Spleen (tissue), 11 donors: ENCODE data around the gene DSG3. TPM values are rescaled to one million over a fixed set of nuclear protein-coding genes. Genes with fewer than 3 reads are reported as not detected.

Experiments used
- DNase-seq: peaks from one replicate; pipeline ENCODE4 v3.0.0-alpha.2; 2020
- H3K27ac ChIP-seq, 8 donors: fragments of 200-600 bp; sonication (generic) in 7 of 8; 1 replicate in 4 of 8; 2 replicates in 4 of 8; pipeline versions ENCODE4 v1.5.0 to v1.8.0; 2016 to 2021; ENCODE audit warnings: inconsistent platforms in 4 of 8, mild to moderate bottlenecking in 4 of 8, moderate library complexity in 1 of 8
- H3K27me3 ChIP-seq, 7 donors: fragments of 200-600 bp; sonication (generic) in 6 of 7; replicated peaks in 1 of 7; 1 replicate in 4 of 7; 2 replicates in 3 of 7; pipeline versions ENCODE4 v1.5.0 to v1.8.0; 2016 to 2021; ENCODE audit warnings: inconsistent platforms in 3 of 7, mild to moderate bottlenecking in 1 of 7
- H3K36me3 ChIP-seq, 6 donors: fragments of 200-600 bp; sonication (generic) in 5 of 6; 1 replicate in 4 of 6; 2 replicates in 2 of 6; pipeline versions ENCODE4 v1.5.0 to v1.8.0; 2016 to 2021; ENCODE audit warnings: inconsistent platforms in 2 of 6
- H3K4me1 ChIP-seq, 6 donors: fragments of 200-600 bp; sonication (generic) in 5 of 6; 1 replicate in 3 of 6; 2 replicates in 3 of 6; pipeline versions ENCODE4 v1.5.0 to v1.8.0; 2016 to 2021; ENCODE audit warnings: inconsistent platforms in 3 of 6
- H3K4me3 ChIP-seq, 8 donors: fragments of 200-600 bp; sonication (generic) in 7 of 8; 1 replicate in 4 of 8; 2 replicates in 4 of 8; pipeline versions ENCODE4 v1.5.0 to v1.8.0; 2016 to 2021; ENCODE audit warnings: inconsistent platforms in 4 of 8, mild to moderate bottlenecking in 4 of 8, moderate library complexity in 2 of 8
- H3K9me3 ChIP-seq, 8 donors: fragments of 200-600 bp; sonication (generic) in 7 of 8; 1 replicate in 4 of 8; 2 replicates in 4 of 8; pipeline versions ENCODE4 v1.5.0 to v1.8.0; 2016 to 2021; ENCODE audit warnings: inconsistent platforms in 4 of 8
- CTCF ChIP-seq, 11 experiments: fragments of 200-600 bp in 7 of 11; fragments of 450-650 bp in 4 of 11; sonication (generic) in 4 of 11; IDR thresholded peaks in 8 of 11; conservative IDR thresholded peaks in 3 of 11; 1 replicate in 7 of 11; 2 replicates in 4 of 11; pipeline versions ENCODE4 v1.4.0 to v1.8.0; 2016 to 2021; ENCODE audit warnings: antibody characterized with exemption in 11 of 11, inconsistent platforms in 4 of 11, mild to moderate bottlenecking in 1 of 11
- POLR2A ChIP-seq, 3 donors: fragments of 450-650 bp; IDR thresholded peaks; one replicate each; pipeline ENCODE4 v1.5.1; 2017; ENCODE audit warnings: antibody characterized with exemption in 3 of 3, mild to moderate bottlenecking in 1 of 3
- POLR2AphosphoS5 ChIP-seq, 3 donors: sonication (generic); formaldehyde crosslinking; IDR thresholded peaks; one replicate each; pipeline ENCODE4 v1.5.1; 2017; ENCODE audit warnings: antibody characterized with exemption in 3 of 3
- WGBS, 5 donors: extraction: QIAGEN DNeasy Blood & Tissue Kit in 3 of 5; methylation state at CpG; one replicate each; pipeline versions ENCODE4 v1.1.5 to v1.1.7; 2013 to 2018; 5-methylcytosine and 5-hydroxymethylcytosine counted together
- intact Hi-C: fragments of 100-400 bp; cut with DNase I; formaldehyde crosslinking; loops from one replicate; pipeline ENCODE4 v1.15.0; 2023; ENCODE audit warnings: low total_unique reads
- polyA plus RNA-seq, 3 donors: library from polyadenylated mRNA; stranded (reverse); fragments of 200-250 nt; gene quantifications; one replicate each; pipeline ENCODE4 v1.2.1, GENCODE V29; 2013
- total RNA-seq, 7 donors: library from RNA; depleted of rRNA in 3 of 7; stranded (reverse); fragments of >200 nt in 3 of 7; fragmentation: NEBNext Ultra II Directional in 4 of 7; extraction: Animal tissue kit (Norgen Biotek cat#: 25700) in 4 of 7; gene quantifications; one replicate each; pipeline versions ENCODE4 v1.1.0 to v1.2.1, GENCODE V29; 2016 to 2021
- donor health status: healthy with polysubstance abuse.
- donor health status: DM: no; HTN: no; CAD: no; lungs with moderate emphysema.
- donor health status: DM: no; HTN: no; CAD: no.
- donor health status: Bipolar disorder and iron deficiency.
- donor health status: healthy.
- donor health status: DM: no; HTN: no; CAD: no.
- donor health status: DM: yes; HTN: yes; CAD: no.

DSG3 gene
- total and polyA plus RNA-seq, 10 donors: 0.02 to 0.04 (median 0.03) TPM; not detected in 7

- no peak for DNase-seq
- intact Hi-C loops: no loop called here
- Histone ChIP-seq H3K9me3 (no peaks in the 10 kb centered on the region), H3K27me3 (no peaks in the 10 kb centered on the region), H3K4me1 (no peaks in the 10 kb centered on the region), H3K4me3 (no peak overlapping the region), H3K27ac (no peak overlapping the region), H3K36me3 (no peaks in the 10 kb centered on the region)
- TF ChIP-seq POLR2A (IDR thresholded peaks at IDR 0.05): no peak
- no peak for TF ChIP-seq POLR2AphosphoS5 (IDR thresholded peaks at IDR 0.05)
- TF ChIP-seq CTCF (IDR thresholded peaks at IDR 0.05 in 8 of 11, conservative IDR thresholded peaks at IDR 0.05 in 3 of 11): no peak
- 58 to 96% (median 83%) methylated on average over 3 of the region's 3 CpGs for WGBS, 5 donors
Observed at GRCh38 chr18:31454066-31454708, 6.6 kb downstream of the DSG3 start.

- H3K9me3 ChIP-seq: no peaks in the 10 kb centered on the region
- peaks cover 0 to 7% (median 0%) of the 10 kb centered on the region in 7 donors for H3K27me3 ChIP-seq
- no peak overlapping the region for H3K4me3 ChIP-seq
- no peak for TF ChIP-seq POLR2AphosphoS5 (IDR thresholded peaks at IDR 0.05)
- no peak for TF ChIP-seq POLR2A (IDR thresholded peaks at IDR 0.05)
- no peak for TF ChIP-seq CTCF (IDR thresholded peaks at IDR 0.05 in 8 of 11, conservative IDR thresholded peaks at IDR 0.05 in 3 of 11)
- H3K36me3 ChIP-seq: no peaks in the 10 kb centered on the region
- WGBS, 5 donors: 94 to 97% (median 97%) methylated on average over 1 of the region's 1 CpG
- intact Hi-C loops: no loop called here
- no peak overlapping the region for H3K27ac ChIP-seq
- no peak for DNase-seq
- no peaks in the 10 kb centered on the region for H3K4me1 ChIP-seq
Observed at GRCh38 chr18:31469629-31470028, 22.1 kb downstream of the DSG3 start.

- no peak overlapping the region for H3K27ac ChIP-seq
- no peaks in the 10 kb centered on the region for H3K4me1 ChIP-seq
- H3K27me3 ChIP-seq: peaks cover 0 to 8% (median 0%) of the 10 kb centered on the region in 7 donors
- no peak for DNase-seq
- no peaks in the 10 kb centered on the region for H3K36me3 ChIP-seq
- no peak overlapping the region for H3K4me3 ChIP-seq
- no peak for TF ChIP-seq POLR2A (IDR thresholded peaks at IDR 0.05)
- no peak for TF ChIP-seq CTCF (IDR thresholded peaks at IDR 0.05 in 8 of 11, conservative IDR thresholded peaks at IDR 0.05 in 3 of 11)
- TF ChIP-seq POLR2AphosphoS5 (IDR thresholded peaks at IDR 0.05): no peak
- intact Hi-C loops: no loop called here
- no peaks in the 10 kb centered on the region for H3K9me3 ChIP-seq
- WGBS, 5 donors: 89 to 98% (median 93%) methylated on average over 10 of the region's 10 CpGs
Observed at GRCh38 chr18:31478688-31479087, 31.1 kb downstream of the DSG3 start.

GRCh38 chr18:31482051-31482450, 34.5 kb downstream of the DSG3 start:
- intact Hi-C loops: no loop called here
- Histone ChIP-seq H3K9me3 (no peaks in the 10 kb centered on the region), H3K4me3 (no peak overlapping the region), H3K27ac (no peak overlapping the region), H3K36me3 (no peaks in the 10 kb centered on the region), H3K27me3 (peaks cover 0 to 8% (median 0%) of the 10 kb centered on the region in 7 donors), H3K4me1 (no peaks in the 10 kb centered on the region)
- DNase-seq: no peak
- TF ChIP-seq CTCF (IDR thresholded peaks at IDR 0.05 in 8 of 11, conservative IDR thresholded peaks at IDR 0.05 in 3 of 11): no peak
- TF ChIP-seq POLR2A (IDR thresholded peaks at IDR 0.05): no peak
- TF ChIP-seq POLR2AphosphoS5 (IDR thresholded peaks at IDR 0.05): no peak
- 77 to 94% (median 86%) methylated on average over 1 of the region's 1 CpG for WGBS, 5 donors
